K562 (cell line): ENCODE data around the gene MDK. TPM values are rescaled to one million over a fixed set of nuclear protein-coding genes. Genes with fewer than 3 reads are reported as not detected.
A peak's percentile ranks its signal among the peaks of the same experiment; 100 is the strongest.

Experiments
- ADNP ChIP-seq: fragments of 200-800 bp; sonication (Bioruptor generic); IDR thresholded peaks from 2 replicates; pipeline ENCODE4 v1.6.1; 2016; ENCODE audit warnings: missing genetic modification characterization, missing compliant biosample characterization
- HMG20B ChIP-seq: fragments of 250-450 bp; sonication (Bioruptor Pico); IDR thresholded peaks from 2 replicates; pipeline ENCODE4 v1.5.0; 2021; ENCODE audit warnings: mild to moderate bottlenecking
- KDM4B ChIP-seq, 2 experiments: fragments of 450-650 bp in 1 of 2; sonication (generic) in 1 of 2; IDR thresholded peaks; 2 replicates each; pipeline ENCODE4 v1.6.1; 2016 to 2017; ENCODE audit warnings: borderline replicate concordance in 2 of 2, antibody characterized with exemption in 1 of 2, low read depth in 1 of 2, mild to moderate bottlenecking in 1 of 2
- NFATC3 ChIP-seq: fragments of 450-650 bp; IDR thresholded peaks from 2 replicates; pipeline ENCODE4 v1.6.1; 2017; ENCODE audit warnings: mild to moderate bottlenecking
- PHF20 ChIP-seq: fragments of 450-650 bp; IDR thresholded peaks from 2 replicates; pipeline ENCODE4 v1.6.1; 2018; ENCODE audit not compliant: partially characterized antibody
- PURB ChIP-seq: sonication (generic); formaldehyde crosslinking; IDR thresholded peaks from 2 replicates; pipeline ENCODE4 v1.9.0; 2021; ENCODE audit warnings: low read depth, mild to moderate bottlenecking, missing genetic modification reagents
- RHOXF2B ChIP-seq: fragments of 250-450 bp; sonication (Bioruptor Pico); conservative IDR thresholded peaks from 2 replicates; pipeline ENCODE4 v1.5.1; 2021
- SMARCB1 ChIP-seq: IDR thresholded peaks from 2 replicates; pipeline ENCODE4 v1.6.1; 2011; ENCODE audit warnings: improper control_type of control experiment, low read depth; ENCODE audit not compliant: insufficient read length
- TCF7L2 ChIP-seq: fragments of 150-350 bp; IDR thresholded peaks from 2 replicates; pipeline ENCODE4 v1.6.1; 2016; ENCODE audit warnings: low read depth, mild to moderate bottlenecking, low read length, moderate library complexity
- polyA plus RNA-seq, 8 experiments: library from polyadenylated mRNA; depleted of rRNA in 4 of 8; stranded (reverse) in 5 of 8; unstranded in 3 of 8; fragments of >200 nt; fragmentation: Nextera tagmentation in 2 of 8; fragmentation: Illumina TruSeq in 1 of 8; extraction: Ambion mirVana in 2 of 8; extraction: Trizol in 1 of 8; gene quantifications; 2 replicates each; pipeline versions ENCODE4 v1.2.1 to v1.2.3, GENCODE V29; 2011 to 2014; ENCODE audit warnings: inconsistent platforms in 1 of 8, missing spikeins in 1 of 8
- total RNA-seq, 7 experiments: library from RNA; depleted of rRNA in 6 of 7; stranded (reverse); fragments of >200 nt in 6 of 7; fragmentation: Illumina TruSeq in 2 of 7; extraction: Trizol in 2 of 7; gene quantifications; 2 replicates each; pipeline versions ENCODE4 v1.2.1 to v1.2.3, GENCODE V29; 2011 to 2021; ENCODE audit warnings: low replicate concordance in 1 of 7
- TF ChIP-seq, protein P1 (sequence below), 2 experiments: fragments of 150-350 bp in 1 of 2; IDR thresholded peaks; 2 replicates each; pipeline ENCODE4 v1.6.1; 2012 to 2016; ENCODE audit warnings: low read depth in 2 of 2, low read length in 2 of 2, mild to moderate bottlenecking in 1 of 2, moderate library complexity in 1 of 2
- TF ChIP-seq, protein P2 (sequence below): sonication (generic); formaldehyde crosslinking; IDR thresholded peaks from 2 replicates; pipeline ENCODE4 v1.8.1; 2023; ENCODE audit warnings: mild to moderate bottlenecking, missing genetic modification reagents
- TF ChIP-seq, protein P3 (sequence below): sonication (generic); formaldehyde crosslinking; IDR thresholded peaks from 2 replicates; pipeline ENCODE4 v1.8.0; 2022; ENCODE audit warnings: missing genetic modification reagents, mild to moderate bottlenecking, moderate library complexity, borderline replicate concordance

The MDK gene
- total and polyA plus RNA-seq, 9 of the 15 experiments (the other 6 are each of a cell fraction or from before 2014, with no cell fraction given) = 20.7 to 700 (median 350) TPM

DNA sequence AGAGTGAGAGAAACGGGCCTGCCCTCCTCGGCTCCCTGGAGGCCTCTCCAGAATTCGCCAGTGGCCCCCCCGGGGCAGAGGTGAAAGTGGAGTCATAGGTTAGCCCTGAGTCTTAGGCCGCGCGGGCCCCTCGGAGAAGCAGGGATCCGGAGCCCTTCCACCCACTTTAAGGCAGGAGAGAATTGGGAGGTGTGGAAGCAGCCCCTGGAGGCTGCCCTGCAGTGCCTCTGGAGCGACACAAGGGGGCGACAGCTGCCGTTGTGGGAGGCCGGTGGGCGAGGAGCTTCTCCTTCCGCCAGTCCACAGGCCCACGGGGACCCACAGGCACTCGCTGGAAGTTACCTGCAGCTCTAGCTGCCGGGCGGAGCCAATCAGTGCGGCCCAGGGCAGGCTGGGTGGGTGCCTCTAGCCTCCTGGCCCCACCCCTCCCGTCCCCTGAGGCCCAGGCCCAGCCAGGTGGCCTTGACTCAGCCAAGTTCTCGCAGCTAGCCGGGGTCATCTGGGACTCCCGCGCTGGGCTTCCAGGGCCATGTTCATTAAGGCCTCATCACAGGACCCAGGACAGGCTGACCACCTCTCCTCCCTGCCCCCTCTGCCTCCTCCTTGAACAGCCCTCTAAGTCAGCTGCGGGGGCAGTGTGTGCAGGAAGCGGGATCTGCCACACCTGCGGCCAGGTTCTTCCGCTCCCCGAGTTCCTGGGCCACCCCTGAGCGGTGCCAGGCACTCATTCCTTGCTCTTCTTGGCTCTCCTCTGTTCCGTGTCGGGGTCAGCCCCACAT, 29.2 kb upstream of the MDK start (continued):
- TF ChIP-seq KDM4B (IDR thresholded peaks at IDR 0.05; ENCODE audit: borderline replicate concordance in 2 of 2, low read depth in 1 of 2) (no peak), HMG20B (CRISPR knock-in tag) (no peak), SMARCB1 (no peak), TCF7L2 (no peak), ADNP (no peak), NFATC3 (no peak), RHOXF2B (CRISPR knock-in tag) (no peak), PHF20 (peak; percentile 46), PURB (CRISPR knock-in tag) (no peak)
- TF ChIP-seq, protein P1, sequence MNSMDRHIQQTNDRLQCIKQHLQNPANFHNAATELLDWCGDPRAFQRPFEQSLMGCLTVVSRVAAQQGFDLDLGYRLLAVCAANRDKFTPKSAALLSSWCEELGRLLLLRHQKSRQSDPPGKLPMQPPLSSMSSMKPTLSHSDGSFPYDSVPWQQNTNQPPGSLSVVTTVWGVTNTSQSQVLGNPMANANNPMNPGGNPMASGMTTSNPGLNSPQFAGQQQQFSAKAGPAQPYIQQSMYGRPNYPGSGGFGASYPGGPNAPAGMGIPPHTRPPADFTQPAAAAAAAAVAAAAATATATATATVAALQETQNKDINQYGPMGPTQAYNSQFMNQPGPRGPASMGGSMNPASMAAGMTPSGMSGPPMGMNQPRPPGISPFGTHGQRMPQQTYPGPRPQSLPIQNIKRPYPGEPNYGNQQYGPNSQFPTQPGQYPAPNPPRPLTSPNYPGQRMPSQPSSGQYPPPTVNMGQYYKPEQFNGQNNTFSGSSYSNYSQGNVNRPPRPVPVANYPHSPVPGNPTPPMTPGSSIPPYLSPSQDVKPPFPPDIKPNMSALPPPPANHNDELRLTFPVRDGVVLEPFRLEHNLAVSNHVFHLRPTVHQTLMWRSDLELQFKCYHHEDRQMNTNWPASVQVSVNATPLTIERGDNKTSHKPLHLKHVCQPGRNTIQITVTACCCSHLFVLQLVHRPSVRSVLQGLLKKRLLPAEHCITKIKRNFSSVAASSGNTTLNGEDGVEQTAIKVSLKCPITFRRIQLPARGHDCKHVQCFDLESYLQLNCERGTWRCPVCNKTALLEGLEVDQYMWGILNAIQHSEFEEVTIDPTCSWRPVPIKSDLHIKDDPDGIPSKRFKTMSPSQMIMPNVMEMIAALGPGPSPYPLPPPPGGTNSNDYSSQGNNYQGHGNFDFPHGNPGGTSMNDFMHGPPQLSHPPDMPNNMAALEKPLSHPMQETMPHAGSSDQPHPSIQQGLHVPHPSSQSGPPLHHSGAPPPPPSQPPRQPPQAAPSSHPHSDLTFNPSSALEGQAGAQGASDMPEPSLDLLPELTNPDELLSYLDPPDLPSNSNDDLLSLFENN (IDR thresholded peaks at IDR 0.05; ENCODE audit: low read depth in 2 of 2, low read length in 2 of 2) = 0 out of 4 replicates have a peak, but pooled peaks of 1 of the 2 experiments have one; percentile 31
- TF ChIP-seq, protein P2, sequence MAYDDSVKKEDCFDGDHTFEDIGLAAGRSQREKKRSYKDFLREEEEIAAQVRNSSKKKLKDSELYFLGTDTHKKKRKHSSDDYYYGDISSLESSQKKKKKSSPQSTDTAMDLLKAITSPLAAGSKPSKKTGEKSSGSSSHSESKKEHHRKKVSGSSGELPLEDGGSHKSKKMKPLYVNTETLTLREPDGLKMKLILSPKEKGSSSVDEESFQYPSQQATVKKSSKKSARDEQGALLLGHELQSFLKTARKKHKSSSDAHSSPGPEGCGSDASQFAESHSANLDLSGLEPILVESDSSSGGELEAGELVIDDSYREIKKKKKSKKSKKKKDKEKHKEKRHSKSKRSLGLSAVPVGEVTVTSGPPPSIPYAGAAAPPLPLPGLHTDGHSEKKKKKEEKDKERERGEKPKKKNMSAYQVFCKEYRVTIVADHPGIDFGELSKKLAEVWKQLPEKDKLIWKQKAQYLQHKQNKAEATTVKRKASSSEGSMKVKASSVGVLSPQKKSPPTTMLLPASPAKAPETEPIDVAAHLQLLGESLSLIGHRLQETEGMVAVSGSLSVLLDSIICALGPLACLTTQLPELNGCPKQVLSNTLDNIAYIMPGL (CRISPR knock-in tag) = 0 out of 2 replicates have a peak, but pooled peaks have one; percentile 21
- TF ChIP-seq, protein P3, sequence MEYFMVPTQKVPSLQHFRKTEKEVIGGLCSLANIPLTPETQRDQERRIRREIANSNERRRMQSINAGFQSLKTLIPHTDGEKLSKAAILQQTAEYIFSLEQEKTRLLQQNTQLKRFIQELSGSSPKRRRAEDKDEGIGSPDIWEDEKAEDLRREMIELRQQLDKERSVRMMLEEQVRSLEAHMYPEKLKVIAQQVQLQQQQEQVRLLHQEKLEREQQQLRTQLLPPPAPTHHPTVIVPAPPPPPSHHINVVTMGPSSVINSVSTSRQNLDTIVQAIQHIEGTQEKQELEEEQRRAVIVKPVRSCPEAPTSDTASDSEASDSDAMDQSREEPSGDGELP = peak; percentile 77
